Smooth muscle cell (in vitro differentiated cells): ENCODE measurements around the gene GBP1. TPM values are rescaled to one million over a fixed set of nuclear protein-coding genes. Genes with fewer than 3 reads are reported as not detected.
"Not testable (repeated sequence)": the region's sequence is repeated elsewhere in the genome, so short reads cannot be mapped to it uniquely, and the experiment has no call there.

ENCODE experiments used
- DNase-seq: peaks from one replicate; lab custom pipeline; 2025; ENCODE audit not compliant: unreplicated experiment; lab: John Stamatoyannopoulos, UW
- H2AFZ ChIP-seq: fragments of 200-600 bp; sonication (generic); 2 replicates; pipeline ENCODE4 v1.6.0; 2016; ENCODE audit warnings: antibody characterized with exemption, low read depth, mild to moderate bottlenecking
- H3F3A ChIP-seq: fragments of 200-600 bp; sonication (generic); 2 replicates; pipeline ENCODE4 v1.6.0; 2017; ENCODE audit warnings: antibody characterized with exemption, low read depth
- H3K27ac ChIP-seq: fragments of 200-600 bp; sonication (generic); 2 replicates; pipeline ENCODE4 v1.5.1; 2016; ENCODE audit warnings: low read depth, mild to moderate bottlenecking
- H3K27me3 ChIP-seq: fragments of 200-600 bp; sonication (generic); 2 replicates; pipeline ENCODE4 v1.6.1; 2016; ENCODE audit warnings: low read depth, mild to moderate bottlenecking
- H3K36me3 ChIP-seq: fragments of 200-600 bp; sonication (generic); 2 replicates; pipeline ENCODE4 v1.5.1; 2016; ENCODE audit warnings: low read depth
- H3K4me1 ChIP-seq: fragments of 200-600 bp; sonication (generic); 2 replicates; pipeline ENCODE4 v1.5.1; 2016; ENCODE audit warnings: low read depth
- H3K4me2 ChIP-seq: fragments of 200-600 bp; sonication (generic); 2 replicates; pipeline ENCODE4 v1.6.0; 2016; ENCODE audit warnings: mild to moderate bottlenecking
- H3K4me3 ChIP-seq: fragments of 200-600 bp; sonication (generic); 2 replicates; pipeline ENCODE4 v1.5.1; 2016; ENCODE audit warnings: mild to moderate bottlenecking
- H3K79me2 ChIP-seq: fragments of 200-600 bp; sonication (generic); 2 replicates; pipeline ENCODE4 v1.6.0; 2016; ENCODE audit warnings: low read depth, mild to moderate bottlenecking
- H3K9ac ChIP-seq: fragments of 200-600 bp; sonication (generic); 2 replicates; pipeline ENCODE4 v1.6.0; 2016; ENCODE audit warnings: low read depth
- H3K9me3 ChIP-seq: fragments of 200-600 bp; sonication (generic); replicated peaks from 2 replicates; pipeline ENCODE4 v1.5.1; 2016; ENCODE audit warnings: low read depth
- H4K20me1 ChIP-seq: fragments of 200-600 bp; sonication (generic); 2 replicates; pipeline ENCODE4 v1.6.0; 2016; ENCODE audit warnings: low read depth
- CTCF ChIP-seq: fragments of 200-600 bp; sonication (generic); IDR thresholded peaks from 2 replicates; pipeline ENCODE4 v1.5.1; 2017; ENCODE audit warnings: borderline replicate concordance, mild to moderate bottlenecking, antibody characterized with exemption; ENCODE audit not compliant: insufficient read depth, poor library complexity, severe bottlenecking
- WGBS: methylation state at CpG from one replicate; pipeline ENCODE4 v1.1.7; 2016; ENCODE audit warnings: low lambda C conversion rate; 5-methylcytosine and 5-hydroxymethylcytosine counted together
- polyA plus RNA-seq: library from polyadenylated mRNA; unstranded; fragments of >200 nt; fragmentation: Nextera tagmentation; extraction: Ambion mirVana; gene quantifications from 2 replicates; pipeline ENCODE4 v1.2.1, GENCODE V29; 2016
- total RNA-seq: library from RNA; depleted of rRNA; stranded (reverse); fragments of >200 nt; gene quantifications from 2 replicates; pipeline ENCODE4 v1.2.3, GENCODE V29; 2014

The GBP1 gene
- total and polyA plus RNA-seq, 2 experiments from 2014 or later = 15.7 to 30.2 TPM

- WGBS = 84% methylated on average over 3 of the region's 3 CpGs
- DNase-seq = no peak
Observed at GRCh38 chr1:89041119-89041641, 23.8 kb downstream of the GBP1 start.

GRCh38 chr1:89040315-89040626 is 24.7 kb downstream of the GBP1 start:
- H3K27ac ChIP-seq = no peak overlapping the region
- WGBS = 96% methylated on average over 1 of the region's 1 CpG

More at GRCh38 chr1:89041119-89041641, 23.8 kb downstream of the GBP1 start:
- no peak for TF ChIP-seq CTCF
- no peaks in the 10 kb centered on the region for H3K4me1 ChIP-seq
- no peaks in the 10 kb centered on the region for H3F3A ChIP-seq
- no peaks in the 10 kb centered on the region for H3K27me3 ChIP-seq
- H3K4me3 ChIP-seq = no peak overlapping the region
- H3K9ac ChIP-seq = no peak overlapping the region
- no peak overlapping the region for H3K4me2 ChIP-seq
- H3K27ac ChIP-seq = no peak overlapping the region
- no peaks in the 10 kb centered on the region for H4K20me1 ChIP-seq
- H2AFZ ChIP-seq = no peak overlapping the region
- H3K36me3 ChIP-seq = no peaks in the 10 kb centered on the region
- H3K79me2 ChIP-seq = no peaks in the 10 kb centered on the region
- H3K9me3 ChIP-seq = no peaks in the 10 kb centered on the region

GRCh38 chr1:89037186-89037585 is 27.8 kb downstream of the GBP1 start:
- WGBS = 97% methylated on average over 1 of the region's 1 CpG
- TF ChIP-seq CTCF = no peak

More at GRCh38 chr1:89040315-89040626, 24.7 kb downstream of the GBP1 start:
- H2AFZ ChIP-seq = no peak overlapping the region
- no peaks in the 10 kb centered on the region for H3K36me3 ChIP-seq
- no peaks in the 10 kb centered on the region for H3K9me3 ChIP-seq
- H3K27me3 ChIP-seq = no peaks in the 10 kb centered on the region
- H3K4me2 ChIP-seq = no peak overlapping the region
- no peak for TF ChIP-seq CTCF
- H3K79me2 ChIP-seq = no peaks in the 10 kb centered on the region
- no peaks in the 10 kb centered on the region for H3F3A ChIP-seq
- DNase-seq = no peak
- H3K4me3 ChIP-seq = no peak overlapping the region
- no peaks in the 10 kb centered on the region for H3K4me1 ChIP-seq
- no peak overlapping the region for H3K9ac ChIP-seq
- H4K20me1 ChIP-seq = no peaks in the 10 kb centered on the region

GRCh38 chr1:89035080-89035479 is 29.9 kb downstream of the GBP1 start:
- Histone ChIP-seq H3K36me3 (no peaks in the 10 kb centered on the region), H2AFZ (no peak overlapping the region), H3K79me2 (no peaks in the 10 kb centered on the region), H3K4me2 (no peak overlapping the region), H3K4me3 (no peak overlapping the region), H3K4me1 (no peaks in the 10 kb centered on the region), H3K9me3 (no peaks in the 10 kb centered on the region), H3K27ac (no peak overlapping the region), H3K27me3 (no peaks in the 10 kb centered on the region), H4K20me1 (no peaks in the 10 kb centered on the region), H3K9ac (no peak overlapping the region), H3F3A (no peaks in the 10 kb centered on the region)
- 94% methylated on average over 1 of the region's 1 CpG for WGBS
- TF ChIP-seq CTCF = no peak
- DNase-seq = no peak

More at GRCh38 chr1:89037186-89037585, 27.8 kb downstream of the GBP1 start:
- no peak overlapping the region for H3K4me2 ChIP-seq
- no peaks in the 10 kb centered on the region for H3K9me3 ChIP-seq
- H3K79me2 ChIP-seq = no peaks in the 10 kb centered on the region
- H3K36me3 ChIP-seq = no peaks in the 10 kb centered on the region
- no peak overlapping the region for H3K4me3 ChIP-seq
- DNase-seq = no peak
- no peak overlapping the region for H3K9ac ChIP-seq
- no peaks in the 10 kb centered on the region for H4K20me1 ChIP-seq
- H3K27ac ChIP-seq = no peak overlapping the region
- H3F3A ChIP-seq = no peaks in the 10 kb centered on the region
- no peaks in the 10 kb centered on the region for H3K27me3 ChIP-seq
- H3K4me1 ChIP-seq = no peaks in the 10 kb centered on the region
- no peak overlapping the region for H2AFZ ChIP-seq

- H3K4me3 ChIP-seq, H3F3A ChIP-seq, H3K9me3 ChIP-seq, H3K9ac ChIP-seq, H2AFZ ChIP-seq, H3K4me2 ChIP-seq, H3K27ac ChIP-seq, H3K36me3 ChIP-seq, H3K79me2 ChIP-seq, DNase-seq, H4K20me1 ChIP-seq, H3K27me3 ChIP-seq, H3K4me1 ChIP-seq: not testable (repeated sequence)
- WGBS = 94% methylated on average over 5 of the region's 5 CpGs
Observed at GRCh38 chr1:89034004-89034403, 31.0 kb downstream of the GBP1 start.

- not testable (repeated sequence) for H4K20me1 ChIP-seq, H3K4me2 ChIP-seq, H3K27me3 ChIP-seq, DNase-seq, H3K36me3 ChIP-seq, H3K4me1 ChIP-seq, H3F3A ChIP-seq, H3K27ac ChIP-seq, H3K9ac ChIP-seq, H2AFZ ChIP-seq, H3K4me3 ChIP-seq, H3K79me2 ChIP-seq, H3K9me3 ChIP-seq
- 62% methylated on average over 2 of the region's 2 CpGs for WGBS
Observed at GRCh38 chr1:89029051-89029450, 36.0 kb downstream of the GBP1 start.
